Stimulated activated CD4-positive, alpha-beta T cell treated with anti-CD3 and anti-CD28 coated beads, Interleukin-1b, Interleukin-23, amount 100 ng/mL, for 1 hour (primary cell): ENCODE measurements around the gene ZNF774.
"Not testable (repeated sequence)": the region's sequence is repeated elsewhere in the genome, so short reads cannot be mapped to it uniquely, and the experiment has no call there.

Experiments
- DNase-seq, 2 donors: peaks; one replicate each; pipeline ENCODE4 v3.0.0-alpha.2; 2020; ENCODE audit warnings: low read depth in 2 of 2

The ZNF774 gene

GRCh38 chr15:90352107-90352893 lies at the start of gene ZNF774:
TSS of gene ZNF774 (plus strand) at chr15:90352284. CDS start at chr15:90354661, 2,377 bp downstream.
- DNase-seq, result peak; percentile 67 to 73

- DNase-seq, result not testable (repeated sequence)
These were observed 46.7 kb upstream of the ZNF774 start for GRCh38 chr15:90305355-90305754.

DNA sequence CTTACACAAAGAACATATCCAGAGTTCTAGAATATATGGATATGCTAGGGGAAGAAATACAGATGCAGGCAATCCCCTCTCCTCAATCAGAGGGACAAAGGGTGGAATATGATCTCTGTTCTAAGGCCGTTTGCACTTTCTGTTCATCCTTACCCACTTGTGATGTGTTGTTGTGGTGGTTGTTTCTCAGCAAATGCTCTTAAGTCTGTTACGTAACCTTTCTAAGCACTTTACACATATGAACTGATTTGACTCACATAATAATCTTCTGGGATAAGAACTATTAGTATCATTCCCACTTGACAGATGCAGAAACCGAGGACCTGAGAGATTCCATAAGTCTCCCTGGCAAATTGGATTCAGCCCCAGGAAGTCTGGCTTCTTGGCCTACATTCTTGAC lies 46.2 kb upstream of the ZNF774 start:
- no peak for DNase-seq

DNA sequence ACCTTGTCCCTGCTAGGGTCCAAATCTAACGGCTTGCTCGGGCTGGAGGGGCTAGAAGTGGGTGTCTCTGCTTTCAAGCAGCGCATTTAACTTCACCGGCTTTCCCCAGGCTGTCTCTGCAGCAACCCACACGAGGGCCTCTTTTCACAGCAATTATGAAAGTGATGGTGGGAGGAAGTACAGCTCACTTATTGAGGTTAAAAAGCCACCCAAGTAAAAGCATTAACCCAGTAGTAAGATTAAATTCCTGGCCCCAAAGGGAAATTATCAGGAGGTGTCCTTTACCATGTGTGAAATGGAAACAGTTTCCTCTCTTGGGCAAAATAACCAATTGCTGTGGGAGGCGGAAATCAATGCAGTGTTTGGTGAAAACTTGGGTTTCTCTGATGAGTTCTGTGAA lies 45.5 kb upstream of the ZNF774 start:
- no peak for DNase-seq

- DNase-seq, result no peak
These were observed 44.4 kb upstream of the ZNF774 start for GRCh38 chr15:90307661-90308060.

GRCh38 chr15:90309020-90309419 lies 43.1 kb upstream of the ZNF774 start:
- DNase-seq, result no peak

DNA sequence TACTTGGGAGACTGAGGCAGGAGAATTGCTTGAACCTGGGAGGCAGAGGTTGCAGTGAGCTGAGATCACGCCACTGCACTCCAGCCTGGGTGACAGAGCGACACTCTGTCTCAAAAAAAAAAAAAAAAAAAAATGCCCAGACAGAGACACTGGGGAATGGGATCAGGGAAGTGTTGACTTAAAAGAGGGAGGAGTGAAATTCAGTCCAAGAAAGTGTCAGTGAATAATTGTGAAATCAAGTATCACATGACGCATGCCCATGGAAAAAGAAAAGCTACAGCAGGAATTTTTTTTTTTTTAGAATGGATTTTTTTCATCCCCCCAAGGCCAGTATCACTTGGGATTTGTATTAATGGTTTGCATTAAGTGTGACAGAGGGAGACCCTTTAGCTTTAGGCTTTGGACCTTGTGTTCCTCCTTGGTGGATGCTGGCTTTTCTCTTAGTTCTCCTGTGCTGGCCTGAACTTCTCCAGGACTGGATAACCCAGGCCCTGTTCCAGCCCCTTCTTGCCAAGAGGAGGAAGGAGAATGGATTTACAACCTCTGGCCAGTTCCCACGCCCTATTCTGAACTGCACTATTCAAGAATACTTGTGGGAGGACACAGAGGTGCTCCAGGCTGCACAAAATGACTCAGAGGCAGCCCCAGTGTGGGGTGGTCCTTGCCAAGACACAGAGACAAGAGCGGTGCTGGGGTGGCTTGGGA lies 36.7 kb upstream of the ZNF774 start:
- DNase-seq, result no peak

- no peak for DNase-seq
These were observed 35.9 kb upstream of the ZNF774 start for GRCh38 chr15:90316139-90316538.

DNA sequence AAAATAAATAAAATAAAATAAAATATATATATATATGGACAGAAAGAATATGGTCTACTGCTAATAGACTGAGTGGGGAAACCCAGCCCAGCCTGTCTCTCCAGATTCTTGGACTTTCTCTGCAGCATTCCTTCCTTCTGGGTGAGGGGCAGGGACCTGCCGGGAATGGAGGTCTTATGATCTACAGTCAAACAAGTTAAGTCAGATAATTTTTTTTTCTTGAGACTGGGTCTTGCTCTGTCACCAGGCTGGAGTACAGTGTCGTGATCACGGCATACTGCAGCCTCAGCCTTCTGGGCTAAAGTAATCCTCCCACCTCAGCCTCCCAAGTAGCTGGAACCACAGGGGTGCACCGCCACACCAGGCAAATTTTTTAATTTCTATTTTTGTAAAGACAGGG lies 33.5 kb upstream of the ZNF774 start:
- DNase-seq, result no peak

- DNase-seq, result peak; percentile 14 to 28
These were observed 31.8 kb upstream of the ZNF774 start for GRCh38 chr15:90320062-90320884.

- no peak for DNase-seq
These were observed 31.2 kb upstream of the ZNF774 start for GRCh38 chr15:90320885-90321278.

- no peak for DNase-seq
These were observed 29.5 kb upstream of the ZNF774 start for GRCh38 chr15:90322538-90322937.

GRCh38 chr15:90325726-90326125 lies 26.4 kb upstream of the ZNF774 start:
- no peak for DNase-seq

- no peak for DNase-seq
These were observed 25.6 kb upstream of the ZNF774 start for GRCh38 chr15:90326441-90326840.

- DNase-seq, result no peak
These were observed 24.8 kb upstream of the ZNF774 start for GRCh38 chr15:90327311-90327710.

GRCh38 chr15:90334304-90334731 lies 17.8 kb upstream of the ZNF774 start:
- DNase-seq, result no peak

- DNase-seq, result no peak
These were observed 15.4 kb upstream of the ZNF774 start for GRCh38 chr15:90336705-90337141.

- no peak for DNase-seq
These were observed 14.8 kb upstream of the ZNF774 start for GRCh38 chr15:90337256-90337655.

DNA sequence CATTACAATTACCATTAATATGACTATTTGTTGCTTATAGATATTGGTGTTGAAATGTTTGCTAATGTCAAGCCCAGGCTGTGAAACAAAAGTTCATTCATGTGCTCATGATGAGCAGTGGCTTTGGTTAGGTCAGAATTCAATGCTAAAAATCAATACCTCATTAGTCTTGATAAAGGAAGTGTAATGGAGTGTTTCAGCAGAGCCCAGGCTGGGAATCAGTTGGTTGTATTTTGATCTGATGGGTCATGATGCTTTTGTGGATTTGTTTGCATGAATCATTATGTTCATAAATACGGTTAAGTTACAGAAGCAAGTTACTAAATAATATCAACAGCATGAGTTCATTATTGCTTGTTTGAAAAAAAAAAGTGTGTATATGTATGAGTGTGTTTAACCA lies 13.6 kb upstream of the ZNF774 start:
- DNase-seq, result no peak

DNA sequence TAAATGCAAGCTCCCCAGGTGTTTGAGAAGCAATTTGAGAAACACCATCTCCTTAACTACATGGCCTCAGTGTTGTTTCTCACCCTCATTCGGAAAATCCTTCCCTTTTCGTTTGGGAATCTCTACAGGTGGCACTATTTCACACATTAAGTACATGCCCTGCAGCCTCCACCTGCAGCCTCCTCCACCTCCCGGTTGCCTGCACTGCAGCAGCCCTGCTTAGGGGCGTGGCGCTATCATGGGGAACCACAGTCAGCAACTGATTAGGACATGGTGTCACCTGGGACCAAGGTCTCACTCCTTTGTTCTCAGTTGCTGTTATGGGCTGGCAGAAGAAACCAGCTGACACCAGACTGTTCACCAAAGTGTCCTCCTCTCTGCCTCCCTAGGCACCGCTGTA lies 11.7 kb upstream of the ZNF774 start:
- DNase-seq, result no peak

- DNase-seq, result no peak
These were observed 8.7 kb upstream of the ZNF774 start for GRCh38 chr15:90343302-90343790.

DNA sequence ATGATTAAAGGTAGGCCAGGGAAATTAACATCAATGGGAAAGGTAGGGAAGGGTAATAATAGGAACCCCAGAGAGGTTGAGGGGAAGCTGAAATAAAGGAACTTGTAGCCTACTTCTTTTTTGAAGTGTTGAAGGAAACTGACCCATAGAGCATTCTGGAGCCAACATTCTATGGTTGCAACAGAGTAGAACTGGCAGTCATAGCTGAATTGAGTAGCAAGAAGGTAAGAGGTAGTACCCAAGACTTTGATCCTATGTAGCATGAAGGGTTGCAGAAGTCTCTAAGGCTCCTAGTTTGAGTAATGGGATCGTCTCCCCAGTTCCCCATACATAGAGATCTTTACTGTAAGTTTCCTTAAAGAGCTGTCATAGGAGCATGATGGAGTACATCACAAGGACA lies 7.4 kb upstream of the ZNF774 start:
- no peak for DNase-seq
